ENCODE results near the gene BLCAP.
"Not testable (repeated sequence)": the region's sequence is repeated elsewhere in the genome, so short reads cannot be mapped to it uniquely, and the experiment has no call there.

BLCAP gene

GRCh38 chr20:37471741-37472235, 55.9 kb downstream of the BLCAP start:
- TF ChIP-seq CTCF (IDR thresholded peaks at IDR 0.05; ENCODE audit: insufficient read depth, low read depth, low read length, missing control alignments), result no peak
- H3K4me3 ChIP-seq (ENCODE audit: low read length), result no peak overlapping the region
- no peak for DNase-seq (ENCODE audit: low read depth)

GRCh38 chr20:37470190-37470589, 57.5 kb downstream of the BLCAP start:
- H3K4me3 ChIP-seq (ENCODE audit: low read length); DNase-seq (ENCODE audit: low read depth): not testable (repeated sequence)

- TF ChIP-seq CTCF (IDR thresholded peaks at IDR 0.05; ENCODE audit: insufficient read depth, low read depth, low read length, missing control alignments), result no peak
- DNase-seq (ENCODE audit: low read depth), result no peak
Measured at GRCh38 chr20:37469531-37469930, 58.1 kb downstream of the BLCAP start.

GRCh38 chr20:37468886-37469285, 58.8 kb downstream of the BLCAP start:
- H3K4me3 ChIP-seq (ENCODE audit: low read length), result no peak overlapping the region
- TF ChIP-seq CTCF (IDR thresholded peaks at IDR 0.05; ENCODE audit: insufficient read depth, low read depth, low read length, missing control alignments), result no peak
- DNase-seq (ENCODE audit: low read depth), result no peak

More at GRCh38 chr20:37469531-37469930, 58.1 kb downstream of the BLCAP start:
- H3K4me3 ChIP-seq (ENCODE audit: low read length), result no peak overlapping the region

All from epithelial cell of esophagus (primary cell).